Measurements from ENCODE around the gene CREB3L2. TPM values are rescaled to one million over a fixed set of nuclear protein-coding genes. Genes with fewer than 3 reads are reported as not detected.

CREB3L2 gene
- total and polyA plus RNA-seq, 8 donors = 5.8 to 258 (median 23.6) TPM

- intact Hi-C loops (cut with DNase I; ENCODE audit: low total_unique reads) = no loop called here
These were observed 4.2 kb upstream of the CREB3L2 start for GRCh38 chr7:138006106-138006505.

GRCh38 chr7:138004936-138005335 is 3.0 kb upstream of the CREB3L2 start:
- H3K4me1 ChIP-seq = peaks cover 0 to 23% (median 14%) of the 10 kb centered on the region in 4 donors
- DNase-seq = no peak
- H3K27ac ChIP-seq = no peak overlapping the region
- TF ChIP-seq CTCF (IDR thresholded peaks at IDR 0.05) (no peak), EP300 (IDR thresholded peaks at IDR 0.05) (no peak), POLR2AphosphoS5 (IDR thresholded peaks at IDR 0.05) (no peak), POLR2A (IDR thresholded peaks at IDR 0.05) (no peak)
- H3K4me3 ChIP-seq = no peak overlapping the region
- 57 to 80% (median 70%) methylated on average over 4 of the region's 4 CpGs for WGBS, 5 donors
- H3K36me3 ChIP-seq = no peaks in the 10 kb centered on the region
- intact Hi-C loops (cut with DNase I; ENCODE audit: low total_unique reads) = no loop called here
- H3K9me3 ChIP-seq = no peaks in the 10 kb centered on the region
- no peaks in the 10 kb centered on the region for H3K27me3 ChIP-seq

More at GRCh38 chr7:138006106-138006505, 4.2 kb upstream of the CREB3L2 start:
- H3K36me3 ChIP-seq = no peaks in the 10 kb centered on the region
- peaks cover 0 to 16% (median 7%) of the 10 kb centered on the region in 4 donors for H3K4me1 ChIP-seq
- TF ChIP-seq POLR2AphosphoS5 (IDR thresholded peaks at IDR 0.05) = no peak
- TF ChIP-seq CTCF (IDR thresholded peaks at IDR 0.05) = no peak
- no peak for TF ChIP-seq EP300 (IDR thresholded peaks at IDR 0.05)
- no peak for TF ChIP-seq POLR2A (IDR thresholded peaks at IDR 0.05)
- H3K9me3 ChIP-seq = no peaks in the 10 kb centered on the region
- WGBS, 5 donors = 78 to 93% (median 86%) methylated on average over 2 of the region's 2 CpGs
- H3K4me3 ChIP-seq = no peak overlapping the region
- no peaks in the 10 kb centered on the region for H3K27me3 ChIP-seq
- H3K27ac ChIP-seq = no peak overlapping the region
- no peak for DNase-seq

- 91 to 95% (median 92%) methylated on average over 4 of the region's 4 CpGs for WGBS, 5 donors
- intact Hi-C loops (cut with DNase I; ENCODE audit: low total_unique reads) = no loop called here
- H3K27ac ChIP-seq = no peak overlapping the region
- H3K9me3 ChIP-seq = no peaks in the 10 kb centered on the region
- peaks cover 0 to 30% (median 21%) of the 10 kb centered on the region in 4 donors for H3K4me1 ChIP-seq
- H3K4me3 ChIP-seq = no peak overlapping the region
- DNase-seq = no peak
- no peaks in the 10 kb centered on the region for H3K36me3 ChIP-seq
- TF ChIP-seq POLR2AphosphoS5 (IDR thresholded peaks at IDR 0.05) (no peak), EP300 (IDR thresholded peaks at IDR 0.05) (no peak), CTCF (IDR thresholded peaks at IDR 0.05) (no peak), POLR2A (IDR thresholded peaks at IDR 0.05) (no peak)
- H3K27me3 ChIP-seq = no peaks in the 10 kb centered on the region
These were observed 2.2 kb upstream of the CREB3L2 start for GRCh38 chr7:138004046-138004445.

- Histone ChIP-seq H3K27me3 (no peaks in the 10 kb centered on the region), H3K4me1 (peaks cover 8 to 36% (median 28%) of the 10 kb centered on the region in 4 donors), H3K4me3 (peak overlapping the region in 2 of 4 donors; percentile 10 to 83), H3K36me3 (no peaks in the 10 kb centered on the region), H3K9me3 (no peaks in the 10 kb centered on the region), H3K27ac (peak overlapping the region in 4 of 5 donors; percentile 7 to 97 (median 20))
- TF ChIP-seq CTCF (IDR thresholded peaks at IDR 0.05) (no peak), EP300 (IDR thresholded peaks at IDR 0.05) (no peak), POLR2AphosphoS5 (IDR thresholded peaks at IDR 0.05) (no peak), POLR2A (IDR thresholded peaks at IDR 0.05) (no peak)
- DNase-seq = no peak
- WGBS, 5 donors = 55 to 79% (median 77%) methylated on average over 6 of the region's 6 CpGs
- intact Hi-C loops (cut with DNase I; ENCODE audit: low total_unique reads) = no loop called here
These were observed 923 bp upstream of the CREB3L2 start for GRCh38 chr7:138002828-138003189.
